A549 treated with dexamethasone at 1 μM for 4 hours (cell line): ENCODE measurements around the gene PNCK. TPM values are rescaled to one million over a fixed set of nuclear protein-coding genes. Genes with fewer than 3 reads are reported as not detected.

Experiments used
- total RNA-seq: library from RNA; stranded (reverse); fragments of 200-300 nt; extraction: Qiagen RNA extraction; gene quantifications from 5 replicates; pipeline ENCODE4 v1.2.3, GENCODE V29; 2022

Gene PNCK
- total RNA-seq = 0.07 to 0.41 TPM (median 0.18 TPM) in 5 replicates

DNA sequence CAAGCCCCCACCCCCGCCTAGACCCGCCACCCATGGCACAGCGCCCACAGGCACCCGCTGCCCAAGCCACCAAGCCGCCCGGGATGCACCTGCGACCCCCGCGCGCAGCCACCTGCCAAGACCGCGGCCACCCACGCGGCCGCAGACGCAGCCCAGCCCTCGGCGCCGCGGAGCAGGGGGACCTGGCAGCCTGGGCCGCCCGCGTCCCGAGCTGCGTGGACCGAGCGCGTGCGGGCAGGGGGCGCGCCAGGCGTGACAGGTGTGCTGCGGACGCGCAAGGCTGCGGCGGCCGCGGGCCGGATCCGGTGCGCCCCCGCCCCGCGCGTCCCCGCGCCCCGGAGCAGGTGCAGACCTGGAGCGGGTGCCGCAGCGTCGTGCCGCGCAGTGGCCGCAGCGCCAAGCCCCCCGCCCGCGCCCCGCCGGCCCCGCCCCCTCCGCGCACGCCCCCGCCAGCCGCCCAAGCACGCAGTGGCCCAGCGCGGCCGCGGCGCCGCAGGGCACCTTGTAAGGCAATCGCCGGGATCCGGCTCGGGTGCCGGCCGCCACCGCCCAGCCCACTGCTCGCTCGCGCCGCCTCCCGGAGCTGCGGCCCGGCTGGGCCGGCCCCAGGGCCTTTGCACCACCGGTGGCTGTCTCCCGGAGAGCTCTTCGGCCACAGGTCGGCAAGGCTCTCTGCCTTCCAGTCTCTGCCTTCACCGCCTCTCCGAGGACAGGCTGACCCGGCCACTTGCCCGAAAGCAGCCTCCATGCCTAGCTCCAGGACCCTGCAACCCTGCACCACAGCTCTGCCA lies at the start of gene PNCK:
Gene PNCK, minus strand, starts transcription at position 386 of the 791 bp plus-strand sequence. CDS start 737 bp downstream, outside the sequence.

DNA sequence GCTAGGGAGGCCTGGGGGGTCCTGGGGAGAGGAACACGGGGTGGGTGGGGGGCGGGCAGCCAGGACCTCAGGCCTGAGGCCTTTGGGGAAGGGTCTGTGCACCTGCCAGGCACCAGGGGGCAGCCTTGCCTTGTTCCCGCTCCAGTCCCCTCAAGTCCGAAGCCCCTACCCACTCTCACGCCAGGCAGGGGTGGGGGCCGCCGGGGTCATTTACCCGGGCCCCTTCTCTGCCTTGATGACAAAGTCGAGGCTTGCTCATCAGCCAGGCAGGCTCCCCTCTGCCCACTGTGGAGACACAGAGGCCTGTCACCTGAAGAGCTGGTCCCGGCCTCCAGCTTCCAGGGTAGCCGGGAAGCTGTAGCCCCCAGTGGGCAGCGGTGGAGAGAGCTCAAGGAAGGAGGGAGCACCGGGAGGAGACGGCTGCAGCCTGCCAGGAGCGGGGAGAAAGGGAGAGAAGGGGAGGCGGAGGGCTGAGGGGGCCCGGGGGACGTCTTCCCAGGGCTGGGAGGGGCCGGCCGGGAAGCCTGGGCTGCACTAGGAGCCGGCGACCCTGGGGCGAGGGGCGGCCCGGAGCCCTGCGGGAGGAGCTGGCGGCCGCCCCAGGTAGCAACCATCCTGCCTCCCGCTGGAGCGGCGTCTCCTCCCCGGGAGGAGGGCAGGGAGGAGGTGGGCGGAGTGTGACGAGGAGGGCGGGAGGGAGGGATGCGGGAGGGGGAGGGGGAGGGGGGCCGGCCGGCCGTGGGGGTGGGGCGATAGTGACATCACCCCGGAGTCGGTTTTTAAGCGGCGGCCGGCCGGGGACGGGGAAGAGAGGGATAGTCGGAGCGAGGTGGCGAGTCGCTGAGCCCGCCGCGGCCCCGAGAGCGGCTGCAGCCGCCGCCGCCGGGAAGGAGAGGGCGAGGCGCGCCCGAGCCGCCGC lies 13.8 kb upstream of the PNCK start, which contains the start of gene SLC6A8:
Gene SLC6A8, plus strand, starts transcription at position 806 of the 919 bp plus-strand sequence. CDS start 649 bp downstream, outside the sequence.

DNA sequence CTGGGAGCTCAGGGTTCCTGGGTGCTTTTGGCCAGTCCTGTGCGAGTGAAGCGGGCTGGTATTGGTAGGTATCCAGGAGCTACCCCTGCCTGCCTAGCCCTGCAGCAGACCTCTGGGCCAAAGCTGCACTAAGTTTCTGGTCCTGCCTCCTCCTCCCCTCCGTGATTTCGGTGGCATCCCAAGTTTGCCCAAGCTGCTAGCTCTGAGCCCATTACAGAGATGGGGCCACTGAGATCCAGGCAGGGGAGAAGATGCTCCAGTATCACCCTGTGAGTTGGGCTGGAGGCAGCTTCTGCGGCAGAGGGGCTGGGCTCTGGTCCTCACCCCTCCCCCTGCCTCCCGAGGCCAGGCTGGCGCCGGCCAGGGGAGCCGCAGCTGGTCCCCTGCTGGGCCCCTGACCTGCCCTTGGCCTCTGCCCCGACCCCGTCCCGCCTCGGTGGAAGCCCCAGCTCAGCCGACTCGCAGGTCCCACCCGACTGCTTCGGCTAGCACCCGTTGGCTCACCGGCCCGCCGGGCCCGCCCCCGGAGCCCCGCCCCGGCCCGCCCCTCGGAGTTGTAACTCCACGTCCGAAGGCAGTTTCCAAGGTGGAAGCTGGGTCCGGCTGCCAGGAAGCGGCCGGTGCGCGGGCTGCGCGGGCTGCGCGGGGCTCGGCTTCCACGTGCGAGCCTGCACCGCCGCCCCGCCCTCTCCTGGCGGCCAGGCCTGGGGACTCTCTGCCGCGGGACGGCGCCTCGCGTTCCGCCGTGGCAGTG lies 26.8 kb downstream of the PNCK start, which contains the start of gene DUSP9:
Gene DUSP9, plus strand, starts transcription at position 584 of the 754 bp plus-strand sequence. CDS start 751 bp downstream, outside the sequence.

Other genes with a start within 250 kb of the PNCK start
- gene TREX2, start 227.8 kb downstream of the PNCK start, total RNA-seq = 0.63 to 1.7 TPM (median 1.3 TPM) in 5 replicates
- gene HAUS7, start 203.2 kb downstream of the PNCK start, total RNA-seq = 43.8 to 52.0 TPM (median 45.5 TPM) in 5 replicates
- 0.06 to 0.08 TPM in 2 of 5 replicates, not detected in the others for gene BGN, start 178.8 kb downstream of the PNCK start, total RNA-seq
- gene ATP2B3, start 156.2 kb downstream of the PNCK start, total RNA-seq = 0.07 to 0.15 TPM (median 0.13 TPM) in 5 replicates
- gene CCNQ, start 74.7 kb downstream of the PNCK start, total RNA-seq = 40.3 to 64.4 TPM (median 60.1 TPM) in 5 replicates
- 1.0 to 2.0 TPM (median 1.3 TPM) in 5 replicates for gene DUSP9, start 26.6 kb downstream of the PNCK start, total RNA-seq
- 9.1 to 15.3 TPM (median 12.7 TPM) in 5 replicates for gene SLC6A8, start 14.1 kb upstream of the PNCK start, total RNA-seq
- 339 to 415 TPM (median 357 TPM) in 5 replicates for gene BCAP31, start 50.6 kb upstream of the PNCK start, total RNA-seq
- 2.6 to 4.7 TPM (median 4.2 TPM) in 5 replicates for gene ABCD1, start 51.0 kb upstream of the PNCK start, total RNA-seq
- gene PLXNB3, start 90.4 kb upstream of the PNCK start, total RNA-seq = 1.8 to 4.1 TPM (median 3.0 TPM) in 5 replicates
- gene SRPK3, start 107.2 kb upstream of the PNCK start, total RNA-seq = 0.03 to 0.06 TPM (median 0.05 TPM) in 5 replicates
- 51.1 to 66.0 TPM (median 64.4 TPM) in 5 replicates for gene IDH3G, start 120.6 kb upstream of the PNCK start, total RNA-seq
- 328 to 374 TPM (median 349 TPM) in 5 replicates for gene SSR4, start 120.9 kb upstream of the PNCK start, total RNA-seq
- gene PDZD4, start 156.7 kb upstream of the PNCK start, total RNA-seq = 2.9 to 4.0 TPM (median 3.4 TPM) in 5 replicates
- gene L1CAM, start 212.4 kb upstream of the PNCK start, total RNA-seq = 18.1 to 23.9 TPM (median 20.8 TPM) in 5 replicates
- gene AVPR2, start 230.9 kb upstream of the PNCK start, total RNA-seq = 0.05 TPM in 1 of 5 replicates, not detected in the others